MV-4-11 (cell line): ENCODE results near the gene CHRNA5.

Experiments used
- DNase-seq: peaks from one replicate; lab custom pipeline; 2025; lab: John Stamatoyannopoulos, UW

CHRNA5 gene

DNA sequence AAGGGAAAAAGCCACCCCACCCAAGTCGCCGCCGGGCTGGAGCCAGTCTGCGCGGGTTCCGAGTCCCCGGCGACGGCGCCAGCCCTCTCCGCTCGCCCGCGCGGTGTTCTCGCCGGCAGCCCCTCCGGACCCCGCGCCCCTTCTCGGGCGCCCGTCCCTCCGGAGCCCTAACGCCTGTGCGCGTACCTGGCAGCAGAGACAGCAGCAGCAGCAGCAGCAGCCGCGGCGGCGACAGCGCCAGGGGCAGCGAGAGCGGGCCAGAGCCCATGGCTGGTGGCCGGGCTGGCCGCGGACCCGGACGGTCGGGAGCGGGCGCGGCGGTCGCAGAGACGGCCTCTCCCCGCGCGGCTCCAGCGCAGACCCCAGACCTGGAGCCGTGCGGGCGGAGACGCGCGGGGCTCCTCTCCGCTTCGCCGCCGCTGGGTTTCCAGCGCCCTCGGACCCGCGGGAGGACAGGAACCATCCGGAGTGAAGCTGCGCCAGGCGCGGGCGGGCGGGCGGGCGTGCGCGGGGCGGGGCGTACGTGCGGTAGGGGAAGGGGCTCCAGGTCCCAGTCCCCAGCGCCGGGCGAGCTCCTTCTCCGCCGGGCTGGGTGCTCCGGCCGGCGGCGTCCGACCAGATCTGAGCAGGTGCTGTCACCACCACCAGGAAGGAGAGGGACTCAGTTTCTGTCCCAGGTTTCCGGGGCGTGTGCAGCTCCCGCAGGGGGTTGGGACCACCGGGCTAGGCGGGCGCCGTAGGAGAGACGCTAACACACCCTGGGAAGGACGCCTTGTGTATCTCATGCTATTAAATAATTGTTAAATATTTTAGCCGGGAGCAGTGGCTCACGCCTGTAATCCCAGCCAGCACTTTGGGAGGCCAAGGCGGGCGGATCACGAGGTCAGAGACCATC, 55.5 kb downstream of the CHRNA5 start, which contains the start of gene CHRNA3:
CHRNA3 (minus strand) TSS at position 470 of the 895 bp plus-strand sequence; CDS start at position 268, 202 bp downstream.
- DNase-seq, result no peak

DNA sequence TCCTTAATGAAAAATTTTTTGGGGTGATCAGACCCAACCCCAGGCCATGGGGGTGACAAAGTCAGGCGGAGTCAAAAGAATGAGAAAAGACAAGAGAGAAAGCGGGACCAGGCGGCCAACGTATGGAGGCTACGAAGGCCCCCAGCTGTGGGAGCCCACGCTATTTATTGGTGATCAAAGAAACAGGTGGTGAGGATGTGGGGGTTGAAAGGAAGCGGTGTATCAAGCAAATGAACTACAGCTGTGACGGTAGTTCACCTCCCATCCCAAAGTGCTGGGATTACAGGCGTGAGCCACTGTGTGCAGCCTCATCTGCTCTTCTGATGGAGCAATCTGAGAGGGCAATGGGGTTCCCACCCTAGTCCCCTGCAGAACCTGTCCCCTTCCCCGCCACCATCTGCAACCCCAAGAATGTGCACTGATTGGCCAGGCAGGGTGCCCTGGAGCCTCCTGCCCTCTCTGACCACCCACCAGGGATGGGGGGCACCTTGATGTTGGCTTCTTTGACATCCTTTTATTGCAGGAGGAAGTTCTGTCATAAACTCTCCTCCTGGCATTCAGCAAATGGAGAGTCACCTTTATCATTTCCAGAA, 56.6 kb downstream of the CHRNA5 start:
- no peak for DNase-seq

DNA sequence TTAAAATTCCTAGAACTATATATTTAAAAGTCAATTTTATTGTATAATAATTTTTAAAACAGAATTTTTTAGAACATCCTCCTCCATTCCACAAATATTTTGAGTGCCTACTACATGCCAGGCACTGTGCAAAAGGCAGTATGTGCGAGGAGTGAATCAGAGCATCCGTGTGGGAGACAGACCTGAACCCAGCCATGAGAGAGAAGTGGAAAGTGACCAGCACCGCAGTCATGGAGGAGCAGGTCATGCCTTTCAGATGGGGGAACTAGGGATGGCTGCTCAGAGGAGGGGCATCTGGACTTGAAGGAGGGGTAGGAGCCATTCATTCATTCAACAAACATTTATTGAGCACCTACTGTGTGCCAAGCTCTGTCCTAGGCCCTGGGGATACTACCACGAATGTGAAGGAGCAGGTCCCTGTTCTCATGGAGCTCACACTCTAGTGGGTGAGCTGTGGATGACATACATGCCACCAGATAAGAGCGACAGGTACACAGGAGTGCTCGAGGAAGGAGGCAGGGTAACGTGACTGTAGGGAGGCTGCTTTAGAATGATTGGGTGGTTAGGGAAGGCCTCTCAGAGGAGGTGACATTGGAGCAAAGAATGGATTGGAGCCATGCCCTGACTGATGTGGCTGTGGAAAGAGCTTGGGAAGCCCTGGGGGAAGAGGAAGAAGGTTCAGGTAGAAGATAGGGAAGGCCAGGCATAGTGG, 58.6 kb downstream of the CHRNA5 start:
- DNase-seq, result no peak

DNA sequence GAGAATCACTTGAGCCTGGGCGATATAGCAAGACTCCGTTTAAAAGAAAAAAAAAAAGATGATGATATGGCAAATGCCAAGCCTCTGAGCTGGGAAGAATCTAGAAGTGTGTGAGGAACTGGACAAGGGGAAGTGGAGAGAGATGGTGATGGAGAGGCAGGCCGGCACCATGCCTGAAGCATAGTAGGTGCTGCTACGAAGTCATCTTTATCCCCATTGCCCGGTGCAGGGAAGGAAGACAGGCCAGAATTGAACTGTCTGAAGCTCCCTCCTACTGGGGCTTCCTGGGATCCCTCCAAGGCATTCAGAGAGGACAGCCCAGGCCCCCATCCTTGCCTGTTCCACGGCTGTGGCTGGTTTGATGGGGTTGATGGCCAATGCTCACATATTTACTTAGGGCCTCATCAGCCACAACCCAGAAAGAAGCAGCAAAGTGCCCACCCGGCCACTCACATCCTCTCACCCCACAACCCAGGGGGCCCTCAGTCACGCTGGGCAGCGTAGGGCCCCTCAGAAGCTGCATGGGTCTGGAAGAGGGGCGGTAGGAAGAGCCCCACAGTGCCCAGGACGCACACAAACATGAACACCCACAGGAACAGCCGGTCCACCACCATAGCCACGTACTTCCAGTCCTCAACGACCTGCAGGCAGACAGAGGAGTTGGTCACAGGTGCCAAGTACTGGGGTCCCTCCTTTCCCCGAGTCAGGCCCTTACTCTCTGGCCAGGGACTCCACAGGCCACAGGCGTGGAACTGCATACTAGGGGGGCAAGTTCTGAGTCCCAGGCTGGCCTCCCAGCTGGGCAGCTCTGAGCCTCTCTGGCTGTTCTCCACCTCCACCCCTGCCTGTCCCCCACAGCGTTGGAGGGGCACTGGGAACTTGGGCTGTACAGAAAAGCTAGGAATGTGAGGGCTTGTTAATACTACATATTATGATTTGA, 59.6 kb downstream of the CHRNA5 start:
- no peak for DNase-seq

DNA sequence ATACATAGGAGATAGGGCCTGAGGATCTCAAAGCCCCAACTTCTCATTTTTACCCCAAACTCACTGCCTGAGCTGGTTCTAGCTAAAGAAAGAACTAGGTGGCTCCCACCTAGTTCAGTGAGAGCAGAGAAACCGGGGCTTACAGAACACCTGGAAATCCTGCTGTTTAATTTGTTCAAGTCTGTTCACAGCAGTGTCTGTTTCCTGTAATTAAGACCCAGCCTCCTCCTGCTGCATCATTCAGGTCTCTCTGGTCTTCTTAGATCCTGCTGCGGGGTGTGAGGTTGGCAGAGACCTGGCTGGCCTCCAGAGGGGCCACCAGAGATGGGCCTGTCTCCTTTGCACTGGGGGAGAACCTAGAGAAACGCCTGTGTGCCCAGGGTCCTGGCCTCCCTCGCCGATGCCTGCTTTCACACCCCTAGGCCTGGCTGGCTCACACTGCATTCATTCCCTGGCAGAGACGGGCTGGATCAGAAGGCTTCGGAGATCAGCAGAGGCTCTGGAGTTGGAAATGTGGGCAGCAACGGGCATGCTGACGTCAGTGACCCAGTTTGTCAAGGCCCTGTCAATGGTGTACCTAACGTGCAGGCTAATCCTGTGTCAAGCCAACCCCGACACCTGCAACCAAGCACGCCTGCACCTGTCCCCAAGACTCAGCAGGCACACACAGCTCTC, 60.4 kb downstream of the CHRNA5 start:
- no peak for DNase-seq

DNA sequence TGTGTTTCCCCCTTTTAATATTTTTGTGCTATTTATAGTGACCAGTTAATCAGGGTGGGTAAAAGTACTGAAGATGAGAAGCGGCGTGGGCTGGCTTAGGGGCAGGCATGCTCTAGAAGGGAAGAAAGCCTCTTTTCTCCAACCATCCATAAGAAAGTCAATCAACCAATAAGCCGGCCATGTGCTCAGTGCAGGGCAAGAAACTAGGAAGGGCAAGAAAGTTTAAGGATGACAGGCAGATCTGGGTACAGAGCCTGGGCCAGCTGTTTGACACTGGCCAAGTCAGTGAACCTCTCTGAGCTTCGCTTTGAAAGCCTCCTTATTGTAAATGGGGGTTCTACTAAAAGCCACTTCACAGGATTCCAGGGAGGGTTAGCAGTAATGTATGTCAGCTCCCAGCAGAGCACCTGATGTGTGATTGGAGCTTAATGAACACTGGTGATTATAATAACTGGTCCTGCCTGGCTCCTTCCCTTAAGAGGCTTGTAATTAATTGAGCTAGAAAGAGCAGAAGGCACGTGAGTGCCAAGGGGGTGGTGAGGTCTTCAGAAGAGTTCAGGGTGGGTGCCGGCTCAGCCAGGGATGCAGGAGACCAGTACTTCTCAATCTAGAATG, 61.2 kb downstream of the CHRNA5 start:
- DNase-seq, result no peak

DNA sequence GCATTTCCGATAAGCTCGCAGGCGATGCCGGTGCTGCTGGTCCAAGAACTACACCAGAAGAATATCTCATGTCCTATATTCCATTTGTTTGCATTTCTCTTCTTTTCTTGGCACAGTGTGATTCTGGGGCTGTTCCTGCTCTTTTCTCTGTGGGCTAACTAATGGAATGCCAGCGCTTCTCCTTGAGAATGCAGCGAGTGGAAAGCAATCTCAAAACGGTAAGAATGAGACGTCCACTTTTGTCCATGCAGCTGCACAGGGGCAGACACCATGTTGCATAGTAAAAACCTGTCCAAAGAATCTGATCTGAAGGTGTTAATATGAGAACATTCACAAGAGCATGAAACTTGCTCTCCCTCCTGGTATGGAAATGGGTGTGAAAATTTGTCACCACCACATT, 62.0 kb downstream of the CHRNA5 start:
- DNase-seq, result no peak

DNA sequence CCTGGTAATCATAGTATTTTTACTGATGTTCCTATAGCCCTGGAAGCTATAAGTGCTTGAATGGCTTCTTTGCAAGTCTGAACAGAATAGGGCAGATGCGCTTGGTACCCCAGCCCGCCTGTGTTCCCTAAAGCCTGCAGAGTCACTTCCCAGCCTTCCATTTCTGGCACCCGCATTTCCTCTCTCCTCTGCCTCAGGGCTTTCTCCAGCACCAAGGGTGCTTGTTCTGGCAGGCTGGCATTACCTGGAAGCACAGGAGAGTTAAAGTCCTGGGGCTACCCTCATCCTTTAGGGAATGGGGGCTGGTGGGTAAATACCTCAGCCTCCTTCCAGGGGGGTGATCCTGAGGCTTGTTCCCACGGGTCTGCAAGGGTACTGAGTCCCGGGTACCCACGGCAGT, 62.9 kb downstream of the CHRNA5 start:
- DNase-seq, result no peak

DNA sequence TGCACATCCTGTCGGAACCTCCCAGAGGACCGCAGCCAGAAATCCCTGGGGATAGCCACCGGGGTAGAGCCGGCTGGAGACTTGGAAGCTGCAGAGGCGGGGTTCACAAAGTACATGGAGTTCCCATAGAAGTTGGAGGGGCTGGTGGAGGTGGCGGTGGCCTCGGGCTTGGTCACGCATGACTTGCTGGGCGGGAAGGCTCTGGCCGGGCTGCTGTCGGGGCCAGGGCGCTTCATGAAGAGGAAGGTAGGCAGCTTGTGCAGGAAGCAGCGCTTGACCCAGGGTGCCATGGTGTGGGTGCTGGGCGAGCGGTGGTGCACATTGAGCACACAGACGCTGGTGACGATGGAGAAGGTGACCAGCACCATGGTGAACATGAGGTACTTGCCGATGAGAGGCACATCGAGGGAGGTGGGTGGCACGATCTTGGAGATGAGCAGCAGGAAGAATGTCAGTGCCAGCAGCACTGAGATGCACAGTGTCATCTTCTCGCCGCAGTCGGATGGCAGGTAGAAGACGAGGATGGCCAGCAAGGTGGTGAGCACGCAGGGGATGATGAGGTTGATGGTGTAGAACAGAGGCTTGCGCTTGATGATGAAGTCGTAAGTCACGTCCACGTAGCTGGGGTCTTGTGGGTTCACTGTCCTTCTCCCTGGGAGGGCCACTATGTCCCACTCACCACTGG, 63.9 kb downstream of the CHRNA5 start:
- DNase-seq, result no peak

DNA sequence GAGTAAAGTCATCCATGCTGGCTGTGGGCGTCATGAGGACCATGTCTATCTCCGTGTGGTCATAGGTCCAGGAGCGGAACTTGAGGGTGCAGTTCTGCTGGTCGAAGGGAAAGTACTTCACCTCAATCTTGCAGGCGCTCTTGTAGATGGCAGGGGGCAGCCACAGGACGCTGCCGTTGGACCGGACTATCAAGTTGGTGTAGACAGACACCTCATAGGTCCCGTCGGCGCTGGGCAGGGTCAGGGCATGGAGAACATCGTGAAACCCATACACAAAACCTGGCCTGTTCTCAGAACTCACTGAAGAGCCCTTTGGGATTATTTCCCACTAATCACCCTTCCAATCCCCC, 64.4 kb downstream of the CHRNA5 start:
- no peak for DNase-seq

DNA sequence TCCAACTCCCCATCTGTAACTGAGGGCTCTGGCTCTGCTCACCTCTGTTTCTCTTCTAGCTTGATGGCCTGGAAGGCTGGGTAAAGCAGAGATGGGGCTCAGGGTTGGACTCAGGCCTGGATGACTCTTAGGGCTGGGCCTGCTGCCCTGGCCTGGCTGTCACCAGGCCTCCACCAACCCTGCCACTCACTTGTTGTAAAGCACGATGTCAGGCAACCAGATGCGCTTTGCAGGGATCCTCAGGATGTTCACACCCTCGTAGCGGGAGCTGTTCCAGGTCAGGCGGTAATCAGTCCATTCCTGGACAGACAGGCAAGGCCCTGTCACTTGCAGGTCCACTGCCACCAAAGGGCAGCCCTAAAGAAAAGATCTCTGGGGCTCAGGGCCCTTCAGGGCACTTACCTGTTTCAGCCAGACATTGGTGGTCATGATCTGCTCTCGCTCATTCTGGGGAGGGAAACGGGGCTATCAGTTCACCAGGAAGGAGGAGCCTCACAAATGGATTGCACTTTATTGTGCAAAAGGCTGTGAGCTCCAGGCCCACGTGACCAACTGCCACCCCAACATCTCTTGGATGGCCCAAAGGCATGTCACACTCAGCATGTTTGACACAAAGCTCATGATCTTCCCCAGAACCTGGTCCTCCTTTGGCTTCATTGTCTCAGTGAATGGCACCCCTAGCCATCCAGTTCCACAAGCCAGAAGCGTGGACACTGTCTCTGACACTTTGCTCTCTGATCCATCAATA, 65.7 kb downstream of the CHRNA5 start:
- DNase-seq, result no peak

DNA sequence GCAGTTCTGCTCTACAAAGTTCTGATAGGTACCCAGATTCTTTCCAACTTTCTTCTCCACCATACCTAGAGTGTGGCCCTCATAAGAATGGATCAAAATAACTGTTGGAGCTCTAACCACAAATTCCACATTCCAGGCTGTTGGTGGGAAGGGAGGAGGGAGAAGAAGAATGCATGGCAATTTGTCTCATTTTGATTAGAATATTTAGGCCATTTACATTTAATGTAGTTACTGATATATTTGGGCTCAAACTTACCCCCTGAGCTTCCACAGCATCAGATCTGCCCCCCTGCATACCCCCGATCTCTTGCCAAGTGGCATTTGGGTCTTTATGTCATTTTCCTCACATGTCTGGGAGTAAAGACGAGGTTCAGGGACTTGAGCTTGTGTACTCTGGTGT, 68.0 kb downstream of the CHRNA5 start:
- no peak for DNase-seq

DNA sequence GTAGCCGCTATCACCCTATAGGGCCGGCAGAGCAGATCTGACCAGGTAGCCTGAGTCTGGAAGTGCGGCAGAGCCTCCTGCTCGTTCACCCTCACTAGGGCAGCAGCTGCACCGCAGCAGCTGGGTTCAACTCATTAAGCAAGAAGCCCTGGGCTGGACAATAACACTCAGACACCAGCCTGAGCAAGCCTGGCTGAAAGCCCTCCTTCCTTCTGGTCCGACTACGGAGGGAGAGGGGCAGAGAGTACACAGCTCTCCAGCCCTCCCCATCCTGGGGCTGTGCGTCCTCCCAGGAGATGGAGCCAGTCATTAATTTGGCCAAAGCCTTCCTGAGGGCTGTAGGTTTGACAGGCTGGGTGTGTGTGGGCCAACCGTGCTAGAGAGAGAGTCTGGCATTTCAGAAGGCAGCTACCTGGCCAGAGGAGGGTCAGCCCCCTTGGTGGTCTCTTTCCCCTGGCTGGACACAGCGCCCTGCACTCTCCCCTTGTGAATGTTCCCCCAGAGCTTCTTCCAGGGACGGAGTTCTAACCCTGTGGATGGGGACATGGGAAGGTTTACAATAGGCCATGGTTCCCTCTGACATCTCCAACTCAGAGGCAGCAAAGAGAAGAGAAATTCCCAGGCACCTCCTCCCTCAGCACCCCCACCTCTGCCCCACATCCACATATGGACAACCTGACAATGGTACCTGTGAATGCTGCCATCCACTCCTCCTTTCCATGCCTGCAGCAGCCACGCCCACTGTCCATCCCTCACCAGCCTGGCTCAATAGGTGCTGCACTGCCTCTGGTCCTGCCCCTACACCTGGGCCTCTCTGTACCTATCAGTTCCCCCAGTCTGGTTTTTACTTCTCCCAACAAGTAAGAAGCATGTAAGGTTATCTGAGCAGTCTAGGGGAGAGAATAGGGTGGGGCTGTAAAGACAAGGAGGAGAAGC, 69.2 kb downstream of the CHRNA5 start:
- DNase-seq, result no peak

DNA sequence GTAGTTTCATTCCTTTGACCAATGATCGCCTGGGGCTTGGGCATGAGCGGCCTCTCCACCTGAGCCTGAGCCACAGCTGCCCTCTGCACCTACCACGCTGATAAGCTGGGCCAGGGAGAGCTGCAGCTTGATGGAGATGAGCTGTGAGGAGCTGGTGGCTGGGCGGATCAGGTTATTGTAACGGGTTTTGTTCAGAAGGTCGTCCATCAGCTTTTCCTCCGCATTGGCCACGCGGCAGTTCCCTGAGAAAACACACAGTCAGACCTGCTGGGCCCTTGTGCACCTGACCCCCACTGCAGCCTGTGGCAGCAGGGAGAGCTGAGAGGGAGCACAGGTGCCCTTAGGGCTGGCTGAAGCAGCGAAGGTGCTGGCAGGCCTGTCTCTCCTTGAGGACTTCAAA, 70.0 kb downstream of the CHRNA5 start:
- DNase-seq, result no peak

DNA sequence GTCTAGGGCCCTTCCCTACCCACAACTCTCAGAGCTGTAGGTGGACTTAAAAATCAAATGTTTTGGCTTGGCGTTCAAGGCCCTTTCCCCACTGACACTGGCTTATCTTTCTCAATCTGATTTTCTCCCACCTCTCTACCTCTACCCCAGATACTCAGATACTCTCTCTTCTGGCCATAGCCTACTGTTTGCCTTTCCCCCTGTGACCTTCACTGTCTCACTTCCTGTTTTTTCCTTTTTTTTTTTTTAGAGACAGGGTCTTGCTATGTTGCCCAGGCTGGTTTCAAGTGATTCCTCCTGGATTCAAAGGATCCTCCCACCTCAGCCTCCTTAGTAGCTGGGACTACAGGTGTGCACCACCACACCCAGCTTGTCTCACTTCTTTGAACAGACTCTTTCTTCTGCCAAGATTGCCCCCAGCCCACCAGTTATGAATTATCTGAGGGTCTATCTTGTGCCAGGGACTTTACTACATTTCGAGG, 71.1 kb downstream of the CHRNA5 start:
- no peak for DNase-seq

DNA sequence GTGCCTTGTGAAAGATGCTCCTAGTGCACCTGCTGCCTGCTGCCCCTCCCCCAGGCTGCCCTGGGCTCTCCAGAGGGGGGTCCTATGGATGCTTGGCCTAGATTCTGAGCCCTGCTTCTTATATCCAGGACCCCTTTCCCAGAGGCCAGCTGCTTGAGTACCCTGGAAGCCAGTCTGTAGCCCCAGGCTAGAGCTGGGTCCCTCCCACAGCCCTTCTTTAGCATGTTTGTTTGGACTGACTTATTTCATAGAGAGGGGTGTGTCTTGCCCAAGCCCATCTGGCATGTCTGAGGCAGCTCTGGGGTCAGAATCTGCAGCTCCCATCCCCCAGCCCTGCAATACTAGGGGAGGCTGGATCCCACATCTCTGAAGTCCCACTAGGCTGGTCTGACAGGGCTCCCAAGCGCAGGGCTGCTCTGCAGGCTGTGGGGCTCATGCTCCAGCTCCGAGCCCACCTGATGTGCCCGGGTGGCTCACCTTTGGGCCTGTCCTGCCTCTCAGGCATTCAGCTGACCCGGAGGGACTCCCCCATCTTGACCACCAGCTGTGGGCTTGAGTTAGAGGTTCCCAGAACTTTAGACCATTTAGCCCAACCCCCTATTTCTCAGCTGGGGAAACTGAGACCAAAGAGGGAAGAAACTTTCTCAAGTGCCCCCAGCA, 72.6 kb downstream of the CHRNA5 start:
- no peak for DNase-seq

DNA sequence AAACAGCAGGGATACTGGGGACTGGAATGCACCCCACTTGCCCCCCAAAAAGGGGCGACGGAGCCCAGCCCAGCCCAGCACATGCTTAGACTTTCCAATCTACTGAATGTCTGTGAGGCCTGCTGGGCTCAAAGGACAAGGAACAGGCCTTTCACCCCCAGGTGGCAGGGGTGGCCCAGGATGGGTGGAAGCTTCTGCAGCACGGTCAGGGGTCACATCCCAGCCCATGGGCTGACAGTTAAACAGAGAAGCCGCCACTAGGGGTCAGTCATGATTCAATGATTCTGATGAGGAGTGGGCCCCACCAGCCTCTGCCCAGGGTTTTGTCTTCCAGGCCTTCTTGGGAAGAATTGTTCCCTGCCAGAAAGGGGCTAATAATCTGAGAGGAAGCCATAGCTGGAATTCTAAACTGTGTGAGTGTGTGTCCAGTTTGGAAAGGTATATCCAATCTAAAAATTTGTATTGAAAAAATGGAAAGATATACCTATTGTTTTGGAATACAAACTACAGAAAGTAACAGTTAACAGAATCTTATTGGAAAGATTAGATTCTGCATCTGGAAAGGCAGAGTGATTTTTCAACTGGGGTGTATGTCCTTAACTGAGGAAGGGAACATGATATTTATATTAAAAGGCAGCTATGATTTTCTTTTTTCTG, 73.5 kb downstream of the CHRNA5 start:
- DNase-seq, result peak; percentile 1
